Spleen (tissue), 7 donors: ENCODE data around the gene IGF2BP1.

Source experiments
- CTCF ChIP-seq, 11 experiments: fragments of 200-600 bp in 7 of 11; fragments of 450-650 bp in 4 of 11; sonication (generic) in 4 of 11; IDR thresholded peaks in 8 of 11; conservative IDR thresholded peaks in 3 of 11; 1 replicate in 7 of 11; 2 replicates in 4 of 11; pipeline versions ENCODE4 v1.4.0 to v1.8.0; 2016 to 2021; ENCODE audit warnings: antibody characterized with exemption in 11 of 11, inconsistent platforms in 4 of 11, mild to moderate bottlenecking in 1 of 11
- POLR2A ChIP-seq, 3 donors: fragments of 450-650 bp; IDR thresholded peaks; one replicate each; pipeline ENCODE4 v1.5.1; 2017; ENCODE audit warnings: antibody characterized with exemption in 3 of 3, mild to moderate bottlenecking in 1 of 3
- donor health status: DM: no; HTN: no; CAD: no; lungs with moderate emphysema.
- donor health status: DM: no; HTN: no; CAD: no.
- donor health status: DM: no; HTN: no; CAD: no.

- TF ChIP-seq CTCF (IDR thresholded peaks at IDR 0.05 in 8 of 11, conservative IDR thresholded peaks at IDR 0.05 in 3 of 11) (no peak), POLR2A (IDR thresholded peaks at IDR 0.05) (no peak)
Observed at GRCh38 chr17:49018748-49019147, 21.6 kb downstream of the IGF2BP1 start.
